GM19468 (cell line): ENCODE measurements around the gene ZNF184.
A peak's percentile ranks its signal among the peaks of the same experiment; 100 is the strongest.

Experiments used
- ATAC-seq: cut with Tn5 transposase; IDR thresholded peaks from one replicate; pipeline ENCODE4 v1.9.1; 2021; ENCODE audit warnings: mild to moderate bottlenecking, moderate library complexity, moderate number of reproducible peaks; ENCODE audit not compliant: unreplicated experiment; ENCODE audit errors: extremely low read depth

ZNF184 gene

GRCh38 chr6:27472617-27473400, at the start of gene ZNF184:
Gene ZNF184, minus strand, starts transcription at chr6:27473105. Its CDS starts 811 bp downstream, at chr6:27472294.
- peak; percentile 77 for ATAC-seq

DNA sequence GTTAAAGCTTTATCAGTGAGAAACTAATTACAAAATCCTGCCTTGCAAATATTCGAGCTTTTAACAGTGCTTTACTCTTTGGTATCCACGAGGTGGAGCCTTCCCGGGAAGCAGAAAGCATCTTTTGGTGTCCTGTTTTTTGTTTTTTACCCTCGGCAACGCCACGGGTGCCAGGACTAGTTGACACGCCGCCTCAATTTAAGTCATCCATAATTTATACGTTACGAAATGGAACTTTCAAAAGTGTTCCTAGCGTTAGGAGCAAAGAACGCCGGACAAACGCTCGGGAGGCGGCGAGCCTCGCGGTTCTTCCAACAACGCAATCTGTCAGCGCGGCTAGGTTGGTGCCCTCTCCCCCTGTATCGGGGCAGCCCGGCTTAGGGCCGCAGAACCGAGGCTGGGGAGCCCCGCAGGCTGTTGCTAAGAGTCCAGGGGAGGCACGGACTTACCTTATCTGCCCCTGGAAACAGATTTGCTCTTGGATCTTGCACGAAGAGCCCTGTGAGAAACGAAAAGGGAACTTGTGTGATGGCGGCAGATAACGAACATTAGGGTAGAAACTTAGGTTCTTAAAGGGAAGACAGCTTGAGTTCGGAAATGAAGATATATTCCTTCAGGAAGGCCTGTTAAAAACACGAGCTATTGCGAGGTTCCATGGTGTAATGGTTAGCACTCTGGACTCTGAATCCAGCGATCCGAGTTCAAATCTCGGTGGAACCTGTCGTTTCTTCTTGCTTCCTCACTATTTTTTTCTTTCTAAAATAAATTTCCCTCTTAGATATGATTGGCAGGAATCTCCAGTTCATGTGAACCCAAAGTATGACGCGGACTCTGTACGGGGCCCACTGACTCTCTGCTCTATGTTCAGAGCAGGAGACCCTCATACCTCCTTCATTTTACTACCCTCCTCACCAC, 46.2 kb upstream of the ZNF184 start:
- ATAC-seq, result peak; percentile 58

GRCh38 chr6:27517928-27518787, 45.3 kb upstream of the ZNF184 start:
- no peak for ATAC-seq

GRCh38 chr6:27517238-27517637, 44.3 kb upstream of the ZNF184 start:
- no peak for ATAC-seq

GRCh38 chr6:27514906-27515495, 42.1 kb upstream of the ZNF184 start:
- no peak for ATAC-seq

GRCh38 chr6:27512525-27512924, 39.6 kb upstream of the ZNF184 start:
- no peak for ATAC-seq

DNA sequence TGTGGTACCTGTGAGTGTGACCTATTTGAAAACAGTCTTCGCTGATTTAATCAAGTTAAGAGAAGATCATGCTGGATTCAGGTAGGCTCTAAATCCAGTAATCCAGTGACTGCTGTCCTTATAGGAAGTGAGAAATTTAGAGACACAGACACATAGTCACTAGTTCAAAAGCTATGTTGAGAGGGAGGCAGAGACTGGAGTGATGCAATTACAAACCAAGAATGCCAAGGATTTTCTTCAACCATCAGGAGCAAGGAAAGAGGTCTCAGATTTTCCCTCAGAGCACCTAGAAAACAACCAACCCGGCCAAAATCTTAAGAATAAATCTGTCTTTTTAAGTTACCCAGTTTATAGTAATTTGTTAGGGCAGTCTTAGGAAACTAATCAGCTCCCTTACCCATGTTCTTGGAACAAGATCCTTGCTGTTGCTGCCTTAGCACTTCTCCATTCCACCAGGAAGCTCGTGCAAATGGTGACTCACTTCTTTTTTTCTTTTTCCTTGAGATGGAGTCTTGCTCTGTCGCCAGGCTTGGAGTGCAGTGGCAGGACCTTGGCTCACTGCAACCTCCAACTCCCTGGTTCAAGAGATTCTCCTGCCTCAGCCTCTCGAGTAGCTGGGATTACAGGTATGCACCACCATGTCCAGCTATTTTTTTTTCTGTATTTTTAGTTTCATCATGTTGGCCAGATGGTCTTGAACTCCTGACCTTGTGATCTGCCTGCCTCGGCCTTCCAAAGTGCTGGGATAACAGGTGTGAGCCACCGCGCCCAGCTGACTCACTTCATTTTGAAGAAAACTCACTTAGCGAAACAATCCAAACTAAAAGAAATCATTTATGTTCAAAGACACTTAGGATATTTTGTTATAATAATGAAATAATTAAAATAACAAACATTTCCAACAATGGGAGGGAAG, 34.4 kb upstream of the ZNF184 start:
- ATAC-seq, result no peak

DNA sequence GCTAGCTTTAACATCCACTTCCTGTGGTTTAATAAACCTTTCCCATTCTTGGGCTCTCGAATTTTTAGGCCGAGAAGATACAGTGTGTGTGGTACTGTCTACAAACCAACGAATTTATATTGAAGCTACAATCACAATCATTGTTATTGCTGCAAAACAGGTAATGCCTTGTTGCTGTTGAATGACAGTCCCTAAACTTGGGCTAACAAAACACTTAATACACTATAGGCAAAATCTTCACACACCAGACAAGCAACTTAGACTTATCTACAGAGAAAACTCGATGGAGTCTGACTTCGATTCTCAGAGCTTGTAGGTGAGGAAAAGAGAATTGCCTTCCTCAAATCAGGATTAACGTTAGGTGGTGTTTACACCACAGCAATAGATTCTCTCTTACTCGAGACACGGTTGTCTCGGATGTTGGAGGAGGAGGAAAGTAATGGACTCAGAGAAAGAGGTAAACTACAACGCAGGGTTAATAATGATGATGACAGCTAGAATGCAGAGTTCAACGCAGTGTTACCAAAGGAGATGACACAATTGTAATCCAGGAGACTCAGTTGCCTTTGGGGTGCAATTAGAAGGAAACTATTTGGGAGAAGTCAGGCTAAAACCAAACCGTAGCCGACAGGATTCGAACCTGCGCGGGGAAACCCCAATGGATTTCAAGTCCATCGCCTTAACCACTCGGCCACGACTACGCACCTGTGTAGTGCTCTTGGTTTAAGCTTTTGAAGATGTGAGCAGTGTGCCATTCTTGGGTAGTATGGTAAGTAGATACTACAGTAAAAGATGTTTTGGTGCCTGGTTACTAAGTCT, 32.5 kb upstream of the ZNF184 start:
- ATAC-seq, result no peak

GRCh38 chr6:27503436-27504030, 30.6 kb upstream of the ZNF184 start:
- no peak for ATAC-seq

DNA sequence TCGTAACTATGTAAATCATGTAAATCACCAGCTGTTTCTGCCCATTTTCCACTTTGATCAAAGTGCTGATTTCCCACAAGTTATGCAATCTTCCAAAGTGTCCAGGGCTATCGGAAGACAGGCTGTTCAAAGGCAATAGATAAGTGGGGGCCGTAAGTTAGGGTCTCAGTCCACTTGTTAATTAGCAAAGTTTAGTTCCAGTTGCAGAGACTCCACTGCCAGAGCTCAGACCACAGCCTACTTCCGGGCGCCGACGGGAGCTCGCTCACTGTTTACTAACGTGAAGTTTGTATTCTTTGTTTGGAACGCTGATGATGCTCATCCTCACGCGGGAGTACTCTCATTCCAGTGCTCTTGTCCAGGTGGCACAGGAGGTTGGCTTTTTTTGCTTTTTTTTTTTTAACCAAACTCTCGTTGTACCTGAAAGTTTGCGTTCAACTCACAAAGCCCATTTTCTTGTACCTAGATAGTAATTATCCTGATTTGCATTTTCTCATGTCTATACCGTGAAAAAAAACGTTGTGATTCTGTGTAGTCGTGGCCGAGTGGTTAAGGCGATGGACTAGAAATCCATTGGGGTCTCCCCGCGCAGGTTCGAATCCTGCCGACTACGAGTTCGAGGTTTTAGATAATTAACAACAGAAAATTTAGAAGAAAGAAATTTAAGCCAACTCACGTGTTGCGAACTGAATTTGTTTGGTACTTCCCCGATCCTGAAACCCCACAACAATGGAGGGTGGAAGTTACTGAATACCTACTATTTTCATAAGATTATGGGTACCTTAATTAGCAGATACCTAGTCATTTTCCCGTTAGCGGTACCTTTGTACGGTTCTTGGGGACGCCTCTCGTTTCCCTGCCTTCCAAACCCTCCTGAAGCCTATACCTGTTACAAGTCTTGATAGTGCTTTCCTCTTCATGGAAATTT, 29.9 kb upstream of the ZNF184 start:
- peak; percentile 31 for ATAC-seq

GRCh38 chr6:27501187-27501586, 28.3 kb upstream of the ZNF184 start:
- ATAC-seq, result no peak

GRCh38 chr6:27500177-27500576, 27.3 kb upstream of the ZNF184 start:
- ATAC-seq, result no peak

DNA sequence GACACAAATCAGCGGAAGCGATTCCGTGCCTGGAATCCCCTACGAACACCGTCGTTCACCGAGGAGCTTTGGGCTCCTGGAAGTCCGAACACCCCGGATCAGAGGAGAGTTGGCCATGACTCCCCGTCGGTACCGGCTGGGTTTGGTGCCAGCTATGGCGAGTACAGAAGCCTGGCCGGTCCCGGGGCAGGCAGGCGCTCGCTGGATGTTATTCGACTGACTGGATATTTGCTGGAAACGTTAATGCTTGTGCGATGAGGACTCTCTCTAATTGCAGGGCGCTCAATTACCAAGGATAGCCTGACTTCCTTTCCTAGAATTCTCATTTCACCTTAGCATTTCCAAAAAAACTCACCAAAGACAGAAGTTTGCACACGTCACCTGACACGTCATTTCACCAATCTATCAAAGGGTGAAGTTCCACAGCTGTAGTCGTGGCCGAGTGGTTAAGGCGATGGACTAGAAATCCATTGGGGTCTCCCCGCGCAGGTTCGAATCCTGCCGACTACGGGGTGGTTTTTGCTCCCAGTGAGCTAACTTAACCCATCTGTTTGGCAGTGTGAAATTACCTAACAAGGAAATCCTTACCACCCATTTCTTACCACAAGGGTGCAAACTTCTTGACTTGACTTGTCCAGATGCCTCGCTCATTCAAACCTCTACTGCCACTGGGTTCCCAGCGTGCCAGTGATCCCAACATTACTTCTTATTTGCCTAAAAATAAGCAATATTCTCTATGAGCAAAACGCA, 22.7 kb upstream of the ZNF184 start:
- ATAC-seq, result no peak

- ATAC-seq, result no peak
These were observed 22.1 kb upstream of the ZNF184 start for GRCh38 chr6:27494987-27495385.

DNA sequence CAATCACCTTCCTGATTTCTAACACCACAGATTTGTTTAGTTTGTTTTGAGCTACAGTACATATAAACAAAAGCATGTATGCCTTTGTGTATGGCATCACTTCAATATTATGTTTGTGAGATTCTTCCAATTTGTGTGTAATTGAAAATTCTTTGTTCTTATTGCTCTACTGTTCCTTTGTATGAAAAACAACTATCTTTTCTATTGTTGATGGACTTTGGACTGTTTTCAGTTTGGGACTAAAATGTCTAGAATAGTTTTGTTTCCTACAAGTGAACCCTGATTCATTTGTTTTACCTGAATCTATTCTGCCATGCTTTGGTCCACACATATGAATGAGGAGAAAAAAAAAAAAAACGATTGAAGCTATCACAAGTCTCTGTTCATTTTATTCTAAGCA, 21.2 kb upstream of the ZNF184 start:
- no peak for ATAC-seq

DNA sequence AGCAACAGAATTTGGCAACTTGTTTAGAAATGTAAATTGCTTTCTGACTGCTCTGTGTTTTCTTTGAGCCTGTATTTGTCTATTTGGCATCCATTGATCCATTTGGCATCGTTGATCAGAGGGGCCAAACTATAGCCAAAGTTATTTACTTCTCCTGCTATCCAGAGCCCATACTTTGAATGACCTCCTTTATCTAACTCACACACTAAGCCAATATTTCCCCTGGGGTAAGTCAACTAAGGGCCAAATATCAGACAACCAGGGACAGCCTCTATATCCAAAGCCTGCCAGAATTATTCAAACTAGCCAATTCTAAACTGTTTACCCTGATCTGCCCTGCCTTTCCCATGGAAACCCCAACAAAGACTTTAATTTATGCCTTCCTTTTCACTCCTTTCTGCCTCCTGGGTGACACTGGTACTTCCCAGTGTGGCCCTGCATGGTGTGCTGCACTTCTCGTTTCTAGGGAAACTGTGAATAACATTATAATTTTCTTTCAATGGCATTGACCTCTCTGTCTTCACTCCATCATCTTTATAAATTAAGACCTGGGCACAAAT, 19.8 kb upstream of the ZNF184 start:
- no peak for ATAC-seq
